A549 (cell line): ENCODE results near the gene SLC16A2.

Source experiments
- CTCF ChIP-seq: fragments of >200 bp; sonication (Bioruptor Twin); formaldehyde crosslinking; IDR thresholded peaks from 3 replicates; pipeline ENCODE4 v1.5.1; 2016
- EP300 ChIP-seq, 2 experiments: fragments of >200 bp; sonication (Bioruptor Twin); formaldehyde crosslinking; IDR thresholded peaks; 2 replicates in 1 of 2; 3 replicates in 1 of 2; pipeline ENCODE4 v1.6.1; 2016 to 2017
- MAX ChIP-seq: IDR thresholded peaks from 2 replicates; pipeline ENCODE4 v1.6.1; 2012
- REST ChIP-seq: fragments of 200-600 bp; sonication (generic); IDR thresholded peaks from 2 replicates; pipeline ENCODE4 v1.6.1; 2016; ENCODE audit warnings: antibody characterized with exemption, mild to moderate bottlenecking, moderate library complexity

GRCh38 chrX:74421740-74422352 is 553 bp downstream of the SLC16A2 start:
- TF ChIP-seq REST (no peak), CTCF (no peak), MAX (no peak), EP300 (IDR thresholded peaks at IDR 0.05) (no peak)
